Parathyroid adenoma (tissue), 2 donors: ENCODE measurements around the gene EXOC3L1.

Experiments used
- H2AFZ ChIP-seq: fragments of 300-600 bp; sonication (generic); one replicate; pipeline ENCODE4 v1.7.0; 2017; ENCODE audit warnings: antibody characterized with exemption, mild to moderate bottlenecking
- H3K27ac ChIP-seq: fragments of 300-600 bp; sonication (generic); one replicate; pipeline ENCODE4 v1.7.0; 2017
- H3K27me3 ChIP-seq: fragments of 300-600 bp; sonication (generic); one replicate; pipeline ENCODE4 v1.7.0; 2017; ENCODE audit warnings: low read length; ENCODE audit not compliant: control insufficient read depth, insufficient read depth
- H3K36me3 ChIP-seq: fragments of 300-600 bp; sonication (generic); one replicate; pipeline ENCODE4 v1.7.0; 2017; ENCODE audit warnings: low read length; ENCODE audit not compliant: control insufficient read depth, insufficient read depth
- H3K4me1 ChIP-seq: fragments of 300-600 bp; sonication (generic); one replicate; pipeline ENCODE4 v1.7.0; 2017; ENCODE audit warnings: control low read depth
- H3K4me2 ChIP-seq: fragments of 300-600 bp; sonication (generic); one replicate; pipeline ENCODE4 v1.7.0; 2017; ENCODE audit warnings: low read length
- H3K4me3 ChIP-seq: fragments of 300-600 bp; sonication (generic); one replicate; pipeline ENCODE4 v1.7.0; 2017; ENCODE audit warnings: low read depth, low read length
- H3K79me2 ChIP-seq: fragments of 300-600 bp; sonication (generic); one replicate; pipeline ENCODE4 v1.7.0; 2017; ENCODE audit warnings: control low read depth
- H3K9ac ChIP-seq: fragments of 300-600 bp; sonication (generic); one replicate; pipeline ENCODE4 v1.7.0; 2017; ENCODE audit warnings: mild to moderate bottlenecking
- H3K9me3 ChIP-seq: fragments of 300-600 bp; sonication (generic); one replicate; pipeline ENCODE4 v1.7.0; 2017; ENCODE audit warnings: low read length; ENCODE audit not compliant: control insufficient read depth
- CTCF ChIP-seq: fragments of 300-600 bp; sonication (generic); IDR thresholded peaks from one replicate; pipeline ENCODE4 v1.7.0; 2017; ENCODE audit warnings: antibody characterized with exemption, mild to moderate bottlenecking
- donor health status: primary hyperparathyroidism.

Gene EXOC3L1

GRCh38 chr16:67230809-67231660 is 41.1 kb upstream of the EXOC3L1 start:
- no peak overlapping the region for H3K4me3 ChIP-seq
- H2AFZ ChIP-seq = no peak overlapping the region
- H3K27me3 ChIP-seq = no peaks in the 10 kb centered on the region
- TF ChIP-seq CTCF = no peak
- no peak overlapping the region for H3K4me2 ChIP-seq
- H3K4me1 ChIP-seq = no peaks in the 10 kb centered on the region
- H3K79me2 ChIP-seq = peaks cover 8% of the 10 kb centered on the region
- no peaks in the 10 kb centered on the region for H3K9me3 ChIP-seq
- no peaks in the 10 kb centered on the region for H3K36me3 ChIP-seq
- no peak overlapping the region for H3K9ac ChIP-seq
- H3K27ac ChIP-seq = no peak overlapping the region

DNA sequence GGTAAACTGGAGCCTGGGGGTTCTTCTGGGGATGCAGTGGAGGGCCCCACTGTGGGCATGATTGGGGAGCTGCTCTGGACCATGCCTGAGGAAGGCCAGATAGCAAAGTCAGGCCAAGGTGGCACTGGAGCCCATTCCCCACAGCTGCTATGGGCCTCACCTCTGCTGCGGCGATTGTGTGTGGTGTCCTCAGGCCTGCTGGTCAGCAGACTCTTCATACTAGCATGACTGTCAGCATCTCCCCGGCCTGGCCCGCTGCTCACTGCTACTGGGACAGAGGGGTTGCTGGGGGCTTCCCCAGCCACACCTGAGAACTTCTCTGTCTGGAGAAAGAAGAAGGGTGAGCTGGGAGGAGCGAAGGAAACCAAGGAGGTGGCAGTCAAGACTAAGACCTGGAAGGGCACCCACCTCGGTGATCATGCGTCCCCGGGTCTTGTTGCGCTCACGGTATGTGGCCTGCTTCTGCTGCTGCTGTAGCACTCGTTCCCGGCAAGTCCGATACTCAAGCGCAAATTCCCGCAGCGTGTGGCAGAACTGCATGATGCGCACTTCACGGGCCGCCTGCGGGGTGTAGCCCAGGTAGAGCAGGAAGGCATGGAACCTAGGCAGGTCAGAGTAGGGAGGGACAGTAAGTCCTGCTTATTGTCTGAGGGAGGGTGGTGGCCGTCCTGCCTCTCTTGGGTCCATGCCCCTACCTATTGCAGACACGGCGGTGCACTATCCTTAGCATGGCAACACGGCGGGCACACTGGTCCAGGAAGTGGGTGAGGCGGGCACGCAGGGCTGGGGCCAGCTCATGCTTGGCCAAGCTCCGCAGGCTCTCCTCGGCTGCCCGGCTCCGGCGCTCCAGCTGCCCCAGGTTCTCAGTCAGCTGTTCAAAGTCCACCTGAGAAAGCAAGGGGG is 40.2 kb upstream of the EXOC3L1 start:
- TF ChIP-seq CTCF = no peak
- Histone ChIP-seq H3K9ac (no peak overlapping the region), H3K9me3 (no peaks in the 10 kb centered on the region), H3K79me2 (peaks cover 8% of the 10 kb centered on the region), H3K4me3 (no peak overlapping the region), H3K27me3 (no peaks in the 10 kb centered on the region), H3K4me1 (no peaks in the 10 kb centered on the region), H3K36me3 (no peaks in the 10 kb centered on the region), H2AFZ (no peak overlapping the region), H3K27ac (no peak overlapping the region), H3K4me2 (no peak overlapping the region)

DNA sequence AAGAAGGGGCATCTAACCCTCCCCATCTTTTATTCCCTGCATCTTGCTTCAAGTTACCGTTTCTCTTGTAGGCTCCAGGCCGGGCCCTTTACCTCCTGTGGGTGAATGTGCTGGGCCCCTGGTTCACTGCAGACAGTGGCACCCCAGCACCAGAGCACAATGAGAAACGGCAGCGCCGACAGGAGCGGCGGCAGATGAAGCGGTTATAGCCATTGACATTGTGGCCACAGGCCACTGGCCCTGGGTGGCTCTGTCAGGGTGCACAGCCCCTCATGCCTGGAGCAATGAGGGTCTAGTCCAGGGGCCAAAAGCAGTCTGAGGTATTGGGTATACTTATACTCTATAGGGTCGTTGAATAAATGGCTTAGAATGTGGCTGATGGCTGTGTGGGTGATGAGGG is 39.0 kb upstream of the EXOC3L1 start:
- peaks cover 10% of the 10 kb centered on the region for H3K4me1 ChIP-seq
- no peaks in the 10 kb centered on the region for H3K9me3 ChIP-seq
- no peaks in the 10 kb centered on the region for H3K36me3 ChIP-seq
- H3K27ac ChIP-seq = no peak overlapping the region
- peaks cover 8% of the 10 kb centered on the region for H3K79me2 ChIP-seq
- no peak overlapping the region for H3K4me2 ChIP-seq
- H3K27me3 ChIP-seq = no peaks in the 10 kb centered on the region
- no peak for TF ChIP-seq CTCF
- H3K9ac ChIP-seq = no peak overlapping the region
- no peak overlapping the region for H3K4me3 ChIP-seq
- H2AFZ ChIP-seq = no peak overlapping the region

- Histone ChIP-seq H3K36me3 (no peaks in the 10 kb centered on the region), H3K27me3 (no peaks in the 10 kb centered on the region), H3K9ac (no peak overlapping the region), H3K4me3 (peak overlapping the region; percentile 93), H3K4me2 (peak overlapping the region; percentile 75), H3K27ac (no peak overlapping the region), H3K79me2 (peaks cover 8% of the 10 kb centered on the region), H2AFZ (no peak overlapping the region), H3K4me1 (peaks cover 16% of the 10 kb centered on the region), H3K9me3 (no peaks in the 10 kb centered on the region)
- no peak for TF ChIP-seq CTCF
Measured at GRCh38 chr16:67228034-67228785, 38.3 kb upstream of the EXOC3L1 start.
